B cell (primary cell): Measurements from ENCODE around the gene NAV2. TPM values are rescaled to one million over a fixed set of nuclear protein-coding genes. Genes with fewer than 3 reads are reported as not detected.

Experiments used
- ATAC-seq: fragments of 200-7000 bp; cut with Tn5 transposase; one replicate; pipeline ENCODE4 v1.10.0; 2021; ENCODE audit warnings: low read depth, mild to moderate bottlenecking, moderate number of reproducible peaks, moderate library complexity
- CTCF ChIA-PET: fragments of 350-600 bp; sonication (Branson Sonifier 250); formaldehyde crosslinking; loops from one replicate; lab custom pipeline; 2021; ENCODE audit warnings: antibody characterized with exemption, inconsistent platforms; lab: Charles Lee
- POLR2A ChIA-PET: fragments of 350-600 bp; sonication (Branson Sonifier 250); formaldehyde crosslinking; loops from one replicate; lab custom pipeline; 2021; ENCODE audit warnings: antibody characterized with exemption; lab: Charles Lee
- DNase-seq: peaks from one replicate; pipeline ENCODE4 v3.0.0; 2013
- H2AFZ ChIP-seq: 2 replicates; pipeline ENCODE4 v1.6.1; 2012; ENCODE audit warnings: mild to moderate bottlenecking, low read depth, low read length; ENCODE audit not compliant: insufficient read depth, poor library complexity, severe bottlenecking
- H3K27ac ChIP-seq, 2 donors: 1 replicate in 1 of 2; 2 replicates in 1 of 2; pipeline ENCODE4 v1.5.1; 2012 to 2013; ENCODE audit warnings: low read length in 2 of 2, mild to moderate bottlenecking in 2 of 2, moderate library complexity in 1 of 2
- H3K27me3 ChIP-seq, 4 experiments: fragments of 200-600 bp in 1 of 4; sonication (generic) in 1 of 4; replicated peaks in 1 of 4; 1 replicate in 2 of 4; 2 replicates in 2 of 4; pipeline versions ENCODE4 v1.6.1 to v1.7.0; 2013 to 2016; ENCODE audit warnings: low read length in 3 of 4, mild to moderate bottlenecking in 2 of 4, mixed read lengths in 1 of 4, moderate library complexity in 1 of 4; ENCODE audit not compliant: insufficient read depth in 4 of 4, control insufficient read depth in 3 of 4; ENCODE audit errors: control extremely low read depth in 1 of 4
- H3K36me3 ChIP-seq, 2 experiments: replicated peaks in 1 of 2; 1 replicate in 1 of 2; 2 replicates in 1 of 2; pipeline versions ENCODE4 v1.6.1 to v1.7.1; 2013; ENCODE audit warnings: low read length in 1 of 2; ENCODE audit not compliant: insufficient read depth in 2 of 2, control insufficient read depth in 1 of 2; ENCODE audit errors: control extremely low read depth in 1 of 2, extremely low read depth in 1 of 2
- H3K4me1 ChIP-seq, 2 donors: fragments of 200-600 bp in 1 of 2; sonication (generic) in 1 of 2; 1 replicate in 1 of 2; 2 replicates in 1 of 2; pipeline versions ENCODE4 v1.5.1 to v1.6.1; 2013 to 2017; ENCODE audit warnings: low read length in 2 of 2; ENCODE audit not compliant: control insufficient read depth in 2 of 2, insufficient read depth in 2 of 2
- H3K4me2 ChIP-seq: replicated peaks from 2 replicates; pipeline ENCODE3; 2012; ENCODE audit warnings: mild to moderate bottlenecking, low read depth, low read length; ENCODE audit not compliant: poor library complexity, severe bottlenecking
- H3K4me3 ChIP-seq, 5 experiments: fragments of 200-600 bp in 1 of 5; sonication (generic) in 1 of 5; 1 replicate in 3 of 5; 2 replicates in 2 of 5; pipeline versions ENCODE4 v1.5.1 to v1.7.0; 2011 to 2016; ENCODE audit warnings: low read length in 4 of 5, mild to moderate bottlenecking in 4 of 5, low read depth in 2 of 5, control low read depth in 1 of 5, moderate library complexity in 1 of 5; ENCODE audit not compliant: insufficient read depth in 1 of 5; ENCODE audit errors: control extremely low read depth in 1 of 5, extremely low read depth in 1 of 5
- H3K79me2 ChIP-seq: fragments of 200-600 bp; sonication (generic); one replicate; pipeline ENCODE4 v1.6.0; 2016; ENCODE audit warnings: low read length; ENCODE audit not compliant: control insufficient read depth, insufficient read depth
- H3K9ac ChIP-seq: fragments of 200-600 bp; sonication (generic); 2 replicates; pipeline ENCODE4 v1.6.1; 2017; ENCODE audit warnings: mild to moderate bottlenecking, low read length, moderate library complexity
- H3K9me3 ChIP-seq, 3 donors: one replicate each; pipeline versions ENCODE4 v1.6.1 to v1.7.1; 2013; ENCODE audit warnings: low read length in 2 of 3; ENCODE audit not compliant: control insufficient read depth in 2 of 3, insufficient read depth in 1 of 3; ENCODE audit errors: control extremely low read depth in 1 of 3
- H4K20me1 ChIP-seq: 2 replicates; pipeline ENCODE4 v1.6.0; 2012; ENCODE audit warnings: mild to moderate bottlenecking, low read length; ENCODE audit not compliant: insufficient read depth, control insufficient read depth, poor library complexity, severe bottlenecking
- H3K27ac Mint-ChIP-seq: one replicate; pipeline ENCODE4 v1.8.0; 2021; ENCODE audit warnings: mixed read lengths
- H3K27me3 Mint-ChIP-seq: one replicate; pipeline ENCODE4 v1.8.0; 2021; ENCODE audit warnings: mixed read lengths
- H3K4me1 Mint-ChIP-seq: one replicate; pipeline ENCODE4 v1.8.0; 2021; ENCODE audit warnings: mixed read lengths
- H3K4me3 Mint-ChIP-seq: one replicate; pipeline ENCODE4 v1.8.0; 2021; ENCODE audit warnings: mixed read lengths
- H3K9me3 Mint-ChIP-seq: one replicate; pipeline ENCODE4 v1.8.0; 2022; ENCODE audit warnings: mixed read lengths; ENCODE audit not compliant: insufficient read depth
- CTCF ChIP-seq: fragments of 200-600 bp; IDR thresholded peaks from one replicate; pipeline ENCODE4 v1.8.0; 2022; ENCODE audit warnings: antibody characterized with exemption, mild to moderate bottlenecking
- EZH2 ChIP-seq: IDR thresholded peaks from 2 replicates; pipeline ENCODE4 v1.6.1; 2012; ENCODE audit warnings: borderline replicate concordance, low read depth, mild to moderate bottlenecking, moderate library complexity, low read length; ENCODE audit not compliant: insufficient read depth, poor library complexity, severe bottlenecking
- WGBS: methylation state at CpG from one replicate; pipeline ENCODE4 v1.1.5; 2013; ENCODE audit warnings: missing lambda C conversion rate; ENCODE audit not compliant: insufficient coverage; 5-methylcytosine and 5-hydroxymethylcytosine counted together
- intact Hi-C: fragments of 100-400 bp; cut with micrococcal nuclease; formaldehyde crosslinking; loops from one replicate; pipeline ENCODE4 v1.10.0; 2022
- polyA plus RNA-seq: library from polyadenylated mRNA; depleted of rRNA; stranded (reverse); fragments of >200 nt; gene quantifications from 2 replicates; pipeline ENCODE4 v1.2.3, GENCODE V29; 2012
- total RNA-seq, 2 donors: library from RNA; stranded (reverse); fragments of 120-200 nt in 1 of 2; gene quantifications; 1 replicate in 1 of 2; 2 replicates in 1 of 2; pipeline versions ENCODE4 v1.2.3 to v1.2.4, GENCODE V29; 2013 to 2022

The NAV2 gene
- total and polyA plus RNA-seq, 2 donors (not counting 1 experiment from before 2014, with no cell fraction given), result 0.82 to 22.2 TPM

GRCh38 chr11:20041499-20041898, 328.9 kb downstream of the NAV2 start:
- Mint-ChIP-seq H3K27ac (no peak overlapping the region), H3K9me3 (no peaks in the 10 kb centered on the region), H3K4me1 (peaks cover 3% of the 10 kb centered on the region), H3K27me3 (peaks cover 43% of the 10 kb centered on the region), H3K4me3 (no peak overlapping the region)
- POLR2A ChIA-PET, result no interaction called here
- CTCF ChIA-PET, result no interaction called here
- ATAC-seq, result no peak
- TF ChIP-seq EZH2 (no peak), CTCF (no peak)
- H3K4me3 ChIP-seq, result no peak overlapping the region
- no peak overlapping the region for H3K4me2 ChIP-seq
- H2AFZ ChIP-seq, result no peak overlapping the region
- H3K9me3 ChIP-seq, result no peaks in the 10 kb centered on the region
- H3K79me2 ChIP-seq, result no peaks in the 10 kb centered on the region
- peaks cover 3 to 5% of the 10 kb centered on the region in 2 donors for H3K4me1 ChIP-seq
- H3K27ac ChIP-seq, result no peak overlapping the region
- WGBS, result no CpG with 5 or more reads among the region's 3 CpGs
- H3K36me3 ChIP-seq, result no peaks in the 10 kb centered on the region
- no peak for DNase-seq
- H3K9ac ChIP-seq, result no peak overlapping the region
- H3K27me3 ChIP-seq, result peaks cover 0 to 3% (median 0%) of the 10 kb centered on the region in 4 experiments
- H4K20me1 ChIP-seq, result no peaks in the 10 kb centered on the region
- intact Hi-C loops, result no loop called here

- Histone ChIP-seq H4K20me1 (no peaks in the 10 kb centered on the region), H3K79me2 (no peaks in the 10 kb centered on the region), H3K4me1 (peaks cover 8 to 9% of the 10 kb centered on the region in 2 donors), H3K27ac (no peak overlapping the region), H3K4me2 (no peak overlapping the region), H3K36me3 (no peaks in the 10 kb centered on the region), H3K9me3 (no peaks in the 10 kb centered on the region), H3K9ac (no peak overlapping the region), H2AFZ (no peak overlapping the region), H3K27me3 (peaks cover 0 to 3% (median 0%) of the 10 kb centered on the region in 4 experiments), H3K4me3 (no peak overlapping the region)
- Mint-ChIP-seq H3K27me3 (peaks cover 40% of the 10 kb centered on the region), H3K27ac (peak overlapping the region; percentile 21), H3K4me1 (peaks cover 6% of the 10 kb centered on the region), H3K9me3 (no peaks in the 10 kb centered on the region), H3K4me3 (no peak overlapping the region)
- ATAC-seq (no peak), DNase-seq (no peak)
- ChIA-PET CTCF (interaction anchor here (1.1 kb wide), 2 partner anchors 9 to 13 kb away, joined by 3 to 4 read pairs; no protein-coding TSS in a partner anchor), POLR2A (no interaction called here)
- TF ChIP-seq CTCF, result no peak
- no peak for TF ChIP-seq EZH2
- intact Hi-C loops, result no loop called here
- 75% methylated on average over 2 of the region's 5 CpGs for WGBS
Measured at GRCh38 chr11:20042045-20042639, 329.5 kb downstream of the NAV2 start.
